ENCODE results near the gene MLX.

GRCh38 chr17:42522798-42523278 lies 44.1 kb upstream of the MLX start:
- no peak for TF ChIP-seq POLR2A (IDR thresholded peaks at IDR 0.05)
- TF ChIP-seq, protein P1, sequence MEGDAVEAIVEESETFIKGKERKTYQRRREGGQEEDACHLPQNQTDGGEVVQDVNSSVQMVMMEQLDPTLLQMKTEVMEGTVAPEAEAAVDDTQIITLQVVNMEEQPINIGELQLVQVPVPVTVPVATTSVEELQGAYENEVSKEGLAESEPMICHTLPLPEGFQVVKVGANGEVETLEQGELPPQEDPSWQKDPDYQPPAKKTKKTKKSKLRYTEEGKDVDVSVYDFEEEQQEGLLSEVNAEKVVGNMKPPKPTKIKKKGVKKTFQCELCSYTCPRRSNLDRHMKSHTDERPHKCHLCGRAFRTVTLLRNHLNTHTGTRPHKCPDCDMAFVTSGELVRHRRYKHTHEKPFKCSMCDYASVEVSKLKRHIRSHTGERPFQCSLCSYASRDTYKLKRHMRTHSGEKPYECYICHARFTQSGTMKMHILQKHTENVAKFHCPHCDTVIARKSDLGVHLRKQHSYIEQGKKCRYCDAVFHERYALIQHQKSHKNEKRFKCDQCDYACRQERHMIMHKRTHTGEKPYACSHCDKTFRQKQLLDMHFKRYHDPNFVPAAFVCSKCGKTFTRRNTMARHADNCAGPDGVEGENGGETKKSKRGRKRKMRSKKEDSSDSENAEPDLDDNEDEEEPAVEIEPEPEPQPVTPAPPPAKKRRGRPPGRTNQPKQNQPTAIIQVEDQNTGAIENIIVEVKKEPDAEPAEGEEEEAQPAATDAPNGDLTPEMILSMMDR (IDR thresholded peaks at IDR 0.05): no peak
